Bronchial epithelial cell (primary cell): ENCODE data around the gene HAL. TPM values are rescaled to one million over a fixed set of nuclear protein-coding genes. Genes with fewer than 3 reads are reported as not detected.

ENCODE experiments used
- DNase-seq: peaks from one replicate; pipeline ENCODE4 v3.0.0-alpha.2; 2010; ENCODE audit warnings: low read depth
- FAIRE-seq: peaks from 2 replicates; lab custom pipeline; 2011; peaks lifted over from hg19 to GRCh38; lab: Jason Lieb, UNC
- H3K27me3 ChIP-seq: 2 replicates; pipeline ENCODE4 v1.5.1; 2011; ENCODE audit warnings: low read length; ENCODE audit not compliant: control insufficient read depth, insufficient read depth
- H3K36me3 ChIP-seq: 2 replicates; pipeline ENCODE4 v1.5.1; 2011; ENCODE audit warnings: low read length; ENCODE audit not compliant: control insufficient read depth, insufficient read depth
- H3K4me3 ChIP-seq: 2 replicates; pipeline ENCODE4 v1.5.1; 2011; ENCODE audit warnings: mild to moderate bottlenecking, low read depth, low read length, control low read depth
- total RNA-seq: library from RNA; depleted of rRNA; stranded (reverse); fragments of >200 nt; gene quantifications from 2 replicates; pipeline ENCODE4 v1.2.1, GENCODE V29; 2014
- TF ChIP-seq, protein P1 (sequence below): IDR thresholded peaks from 2 replicates; pipeline ENCODE4 v1.5.1; 2011; ENCODE audit warnings: mild to moderate bottlenecking, moderate library complexity, low read length, control low read depth, inconsistent platforms; ENCODE audit not compliant: insufficient read depth, severe bottlenecking

Gene HAL
- total RNA-seq, 1 donor from 2014 or later, result 0.79 TPM

GRCh38 chr12:95995238-95996031 lies 709 bp downstream of the HAL start:
- no peaks in the 10 kb centered on the region for H3K36me3 ChIP-seq
- TF ChIP-seq, protein P1, sequence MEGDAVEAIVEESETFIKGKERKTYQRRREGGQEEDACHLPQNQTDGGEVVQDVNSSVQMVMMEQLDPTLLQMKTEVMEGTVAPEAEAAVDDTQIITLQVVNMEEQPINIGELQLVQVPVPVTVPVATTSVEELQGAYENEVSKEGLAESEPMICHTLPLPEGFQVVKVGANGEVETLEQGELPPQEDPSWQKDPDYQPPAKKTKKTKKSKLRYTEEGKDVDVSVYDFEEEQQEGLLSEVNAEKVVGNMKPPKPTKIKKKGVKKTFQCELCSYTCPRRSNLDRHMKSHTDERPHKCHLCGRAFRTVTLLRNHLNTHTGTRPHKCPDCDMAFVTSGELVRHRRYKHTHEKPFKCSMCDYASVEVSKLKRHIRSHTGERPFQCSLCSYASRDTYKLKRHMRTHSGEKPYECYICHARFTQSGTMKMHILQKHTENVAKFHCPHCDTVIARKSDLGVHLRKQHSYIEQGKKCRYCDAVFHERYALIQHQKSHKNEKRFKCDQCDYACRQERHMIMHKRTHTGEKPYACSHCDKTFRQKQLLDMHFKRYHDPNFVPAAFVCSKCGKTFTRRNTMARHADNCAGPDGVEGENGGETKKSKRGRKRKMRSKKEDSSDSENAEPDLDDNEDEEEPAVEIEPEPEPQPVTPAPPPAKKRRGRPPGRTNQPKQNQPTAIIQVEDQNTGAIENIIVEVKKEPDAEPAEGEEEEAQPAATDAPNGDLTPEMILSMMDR, result no peak
- FAIRE-seq, result no peak
- DNase-seq, result no peak
- no peaks in the 10 kb centered on the region for H3K27me3 ChIP-seq
- no peak overlapping the region for H3K4me3 ChIP-seq

GRCh38 chr12:95994476-95994875 lies 1.7 kb downstream of the HAL start:
- Histone ChIP-seq H3K36me3 (no peaks in the 10 kb centered on the region), H3K27me3 (no peaks in the 10 kb centered on the region), H3K4me3 (no peak overlapping the region)
- no peak for FAIRE-seq
- TF ChIP-seq, protein P1, result no peak
- no peak for DNase-seq

DNA sequence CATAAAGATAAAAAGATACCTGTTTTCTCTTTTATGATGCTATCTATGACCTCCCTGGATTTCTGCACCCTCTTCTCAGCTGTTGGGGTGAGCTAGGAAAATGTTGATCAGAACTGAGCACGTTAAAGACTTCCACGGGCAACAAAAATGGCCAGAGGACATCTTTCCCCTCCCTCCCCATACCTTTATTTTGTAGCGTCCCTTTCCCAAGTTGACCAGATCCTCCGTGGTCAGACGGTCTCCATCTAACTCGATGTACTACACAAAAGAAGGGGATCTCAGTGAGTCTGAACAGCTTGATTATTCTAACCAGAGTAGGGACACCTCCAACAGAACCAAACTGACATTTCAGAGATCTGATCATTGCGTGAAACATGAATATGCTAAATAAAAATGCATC lies 2.2 kb downstream of the HAL start:
- FAIRE-seq, result no peak
- DNase-seq, result no peak
- no peaks in the 10 kb centered on the region for H3K36me3 ChIP-seq
- H3K4me3 ChIP-seq, result no peak overlapping the region
- TF ChIP-seq, protein P1, result no peak
- H3K27me3 ChIP-seq, result no peaks in the 10 kb centered on the region

DNA sequence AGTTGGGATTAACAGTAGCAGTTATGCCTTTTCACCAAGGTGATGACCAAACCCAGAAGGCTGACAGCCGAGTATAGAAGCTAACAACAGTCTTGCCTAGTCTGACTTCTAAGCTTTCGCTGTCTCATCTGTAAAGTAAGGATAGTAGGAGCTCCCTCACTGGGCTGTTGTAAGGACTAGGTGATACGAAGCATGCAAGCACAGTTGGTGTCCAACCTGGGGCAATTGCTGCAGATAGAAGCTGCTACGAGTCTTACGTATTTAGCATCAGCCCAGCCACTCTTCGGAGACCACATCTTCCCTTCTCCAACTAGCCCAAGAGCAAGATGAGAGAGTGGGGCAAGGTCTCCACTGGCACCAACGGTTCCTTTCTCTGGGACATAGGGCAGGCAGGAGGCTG lies 6.0 kb downstream of the HAL start:
- TF ChIP-seq, protein P1, result no peak
- DNase-seq, result no peak
- H3K36me3 ChIP-seq, result no peaks in the 10 kb centered on the region
- H3K27me3 ChIP-seq, result no peaks in the 10 kb centered on the region
- no peak overlapping the region for H3K4me3 ChIP-seq
- peak; percentile 60 for FAIRE-seq

- TF ChIP-seq, protein P1, result no peak
- FAIRE-seq (no peak), DNase-seq (no peak)
- H3K4me3 ChIP-seq, result no peak overlapping the region
- no peaks in the 10 kb centered on the region for H3K36me3 ChIP-seq
- H3K27me3 ChIP-seq, result no peaks in the 10 kb centered on the region
Measured at GRCh38 chr12:95989504-95990123, 6.5 kb downstream of the HAL start.
